A549 (cell line): ENCODE results near the gene PRKG1.

Experiments used
- CBX2 ChIP-seq: fragments of 200-600 bp; sonication (generic); IDR thresholded peaks from 2 replicates; pipeline ENCODE4 v1.6.1; 2016; ENCODE audit warnings: low read depth, mild to moderate bottlenecking, borderline replicate concordance
- CEBPB ChIP-seq, 2 experiments: fragments of >200 bp in 1 of 2; sonication (Bioruptor Twin) in 1 of 2; formaldehyde crosslinking in 1 of 2; IDR thresholded peaks; 2 replicates each; pipeline ENCODE4 v1.6.1; 2012 to 2016
- CTCF ChIP-seq: fragments of >200 bp; sonication (Bioruptor Twin); formaldehyde crosslinking; IDR thresholded peaks from 3 replicates; pipeline ENCODE4 v1.5.1; 2016
- ELK1 ChIP-seq: fragments of 150-350 bp; IDR thresholded peaks from 2 replicates; pipeline ENCODE4 v1.6.1; 2014; ENCODE audit warnings: low read depth, mild to moderate bottlenecking, low read length
- EP300 ChIP-seq, 2 experiments: fragments of >200 bp; sonication (Bioruptor Twin); formaldehyde crosslinking; IDR thresholded peaks; 2 replicates in 1 of 2; 3 replicates in 1 of 2; pipeline ENCODE4 v1.6.1; 2016 to 2017
- HMGXB4 ChIP-seq: fragments of 250-450 bp; sonication (Bioruptor Pico); IDR thresholded peaks from 2 replicates; pipeline ENCODE4 v1.5.0; 2021; ENCODE audit warnings: mild to moderate bottlenecking, moderate library complexity, borderline replicate concordance
- JUNB ChIP-seq: fragments of >200 bp; sonication (Bioruptor Twin); formaldehyde crosslinking; IDR thresholded peaks from 2 replicates; pipeline ENCODE4 v1.6.1; 2016
- MAX ChIP-seq: IDR thresholded peaks from 2 replicates; pipeline ENCODE4 v1.6.1; 2012
- MAZ ChIP-seq: fragments of 150-350 bp; IDR thresholded peaks from 2 replicates; pipeline ENCODE4 v1.6.1; 2014; ENCODE audit warnings: antibody characterized with exemption, low read depth, low read length, borderline replicate concordance
- MYC ChIP-seq: IDR thresholded peaks from 2 replicates; pipeline ENCODE4 v1.6.1; 2012; ENCODE audit warnings: mild to moderate bottlenecking, inconsistent platforms, low read length, improper control_type of control experiment, borderline replicate concordance
- POLR2A ChIP-seq: IDR thresholded peaks from 2 replicates; pipeline ENCODE4 v1.6.1; 2012; ENCODE audit warnings: mild to moderate bottlenecking, low read length
- REST ChIP-seq: fragments of 200-600 bp; sonication (generic); IDR thresholded peaks from 2 replicates; pipeline ENCODE4 v1.6.1; 2016; ENCODE audit warnings: antibody characterized with exemption, mild to moderate bottlenecking, moderate library complexity
- SREBF2 ChIP-seq: fragments of 450-650 bp; IDR thresholded peaks from 2 replicates; pipeline ENCODE4 v1.6.1; 2014; ENCODE audit warnings: mild to moderate bottlenecking, moderate library complexity

- TF ChIP-seq CEBPB (IDR thresholded peaks at IDR 0.05) (no peak), CTCF (no peak), EP300 (IDR thresholded peaks at IDR 0.05) (no peak), MAZ (no peak), SREBF2 (no peak), REST (no peak), CBX2 (no peak), MAX (no peak), POLR2A (no peak), JUNB (no peak), ELK1 (no peak), HMGXB4 (CRISPR knock-in tag) (no peak), MYC (no peak)
These were observed 323.0 kb downstream of the PRKG1 start for GRCh38 chr10:51397244-51397643.
